ENCODE results near the gene TLDC2. TPM values are rescaled to one million over a fixed set of nuclear protein-coding genes. Genes with fewer than 3 reads are reported as not detected.
"Not testable (repeated sequence)": the region's sequence is repeated elsewhere in the genome, so short reads cannot be mapped to it uniquely, and the experiment has no call there.

Gene TLDC2
- total RNA-seq, 1 experiment from 2014 or later: 0.17 TPM

DNA sequence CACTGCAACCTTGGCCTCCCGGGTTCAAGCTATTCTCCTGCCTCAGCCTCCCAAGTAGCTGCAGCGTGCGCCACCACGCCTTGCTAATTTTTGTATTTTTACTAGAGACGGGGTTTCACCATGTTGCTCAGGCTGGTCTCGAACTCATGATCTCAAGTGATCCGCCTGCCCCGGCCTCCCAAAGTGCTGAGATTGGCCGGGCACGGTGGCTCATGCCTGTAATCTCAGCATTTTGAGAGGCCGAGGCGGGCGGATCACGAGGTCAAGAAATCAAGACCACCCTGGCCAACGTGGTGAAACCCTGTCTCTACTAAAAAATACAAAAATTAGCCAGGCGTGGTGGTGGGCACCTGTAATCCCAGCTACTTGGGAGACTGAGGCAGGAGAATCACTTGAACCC is 57.6 kb downstream of the TLDC2 start:
- H3K4me1 Mint-ChIP-seq; H3K4me3 Mint-ChIP-seq; ATAC-seq; DNase-seq (ENCODE audit: low spot score); CTCF ChIA-PET; H3K27ac Mint-ChIP-seq; H3K27me3 Mint-ChIP-seq (ENCODE audit: low read depth); POLR2A ChIA-PET; H3K9me3 Mint-ChIP-seq: not testable (repeated sequence)
- H3K36me3 Mint-ChIP-seq: peaks cover 39% of the 10 kb centered on the region

DNA sequence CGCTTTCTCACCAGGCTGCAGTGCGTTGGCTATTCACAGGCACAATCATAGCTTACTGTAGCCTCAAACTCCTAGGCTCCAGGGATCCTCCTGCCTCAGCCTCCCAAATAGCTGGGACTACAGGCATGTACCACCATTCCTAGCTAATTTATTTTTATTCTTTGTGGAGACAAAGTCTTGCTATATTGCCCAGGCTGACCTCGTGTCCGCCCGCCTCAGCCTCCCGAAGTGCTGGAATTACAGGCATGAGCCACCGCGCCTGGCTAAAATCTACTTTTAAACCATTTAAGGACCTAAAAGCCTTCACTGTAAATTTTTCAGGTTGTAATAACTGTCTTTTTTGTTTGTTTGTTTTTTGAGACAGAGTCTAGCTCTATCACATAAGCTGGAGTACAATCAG is 60.4 kb downstream of the TLDC2 start:
- CTCF ChIA-PET: no interaction called here
- no peak for DNase-seq (ENCODE audit: low spot score)
- no peak for ATAC-seq
- POLR2A ChIA-PET: no interaction called here
- TF ChIP-seq, protein P1, sequence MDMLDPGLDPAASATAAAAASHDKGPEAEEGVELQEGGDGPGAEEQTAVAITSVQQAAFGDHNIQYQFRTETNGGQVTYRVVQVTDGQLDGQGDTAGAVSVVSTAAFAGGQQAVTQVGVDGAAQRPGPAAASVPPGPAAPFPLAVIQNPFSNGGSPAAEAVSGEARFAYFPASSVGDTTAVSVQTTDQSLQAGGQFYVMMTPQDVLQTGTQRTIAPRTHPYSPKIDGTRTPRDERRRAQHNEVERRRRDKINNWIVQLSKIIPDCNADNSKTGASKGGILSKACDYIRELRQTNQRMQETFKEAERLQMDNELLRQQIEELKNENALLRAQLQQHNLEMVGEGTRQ (CRISPR knock-in tag; IDR thresholded peaks at IDR 0.05): no peak
- TF ChIP-seq ETV6 (CRISPR knock-in tag; IDR thresholded peaks at IDR 0.05) (no peak), ZNF423 (CRISPR knock-in tag; IDR thresholded peaks at IDR 0.05) (no peak), ZNF281 (CRISPR knock-in tag; IDR thresholded peaks at IDR 0.05) (no peak), ZNF416 (CRISPR knock-in tag; IDR thresholded peaks at IDR 0.05) (no peak), ZNF317 (CRISPR knock-in tag; IDR thresholded peaks at IDR 0.05; ENCODE audit: borderline replicate concordance, low read depth) (no peak), ZNF396 (CRISPR knock-in tag; IDR thresholded peaks at IDR 0.05; ENCODE audit: borderline replicate concordance) (no peak), TCF7 (CRISPR knock-in tag; IDR thresholded peaks at IDR 0.05; ENCODE audit: low read depth) (no peak), NR1H2 (CRISPR knock-in tag; IDR thresholded peaks at IDR 0.05) (no peak), E2F1 (CRISPR knock-in tag; IDR thresholded peaks at IDR 0.05) (no peak), CREB1 (CRISPR knock-in tag; IDR thresholded peaks at IDR 0.05) (no peak), ZNF138 (CRISPR knock-in tag; conservative IDR thresholded peaks at IDR 0.05) (no peak), ZNF263 (CRISPR knock-in tag; IDR thresholded peaks at IDR 0.05; ENCODE audit: low read depth) (no peak)
- TF ChIP-seq, protein P2, sequence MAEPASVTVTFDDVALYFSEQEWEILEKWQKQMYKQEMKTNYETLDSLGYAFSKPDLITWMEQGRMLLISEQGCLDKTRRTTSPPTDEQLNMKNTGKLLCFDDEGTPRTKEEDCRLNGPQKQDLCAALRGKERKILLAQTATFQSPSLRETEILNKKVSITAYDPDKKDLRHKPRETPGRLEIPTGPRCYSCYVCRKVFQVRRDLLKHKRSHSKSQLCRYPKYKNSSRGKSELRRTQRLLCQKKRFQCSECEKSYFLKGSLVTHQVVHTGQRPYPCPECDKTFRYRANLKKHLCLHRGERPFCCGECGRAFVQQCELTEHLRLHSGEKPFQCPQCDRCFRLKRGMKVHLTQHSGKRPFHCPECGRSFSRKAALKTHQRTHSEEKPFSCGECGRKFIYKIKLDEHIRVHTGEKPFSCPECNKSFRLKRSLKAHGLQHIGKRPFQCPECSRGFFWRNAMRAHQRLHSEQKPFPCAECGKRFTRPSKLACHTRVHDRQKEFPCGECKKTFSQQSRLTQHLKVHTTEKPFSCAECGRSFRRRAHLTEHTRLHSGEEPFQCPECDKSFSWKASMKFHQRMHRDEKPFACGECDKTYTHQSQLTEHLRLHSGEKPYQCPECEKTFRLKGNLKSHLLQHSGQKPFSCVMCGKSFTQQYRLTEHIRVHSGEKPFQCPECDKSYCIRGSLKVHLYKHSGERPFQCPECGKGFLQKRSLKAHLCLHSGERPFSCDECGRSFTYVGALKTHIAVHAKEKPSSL (CRISPR knock-in tag; conservative IDR thresholded peaks at IDR 0.05): no peak
- TF ChIP-seq, protein P3, sequence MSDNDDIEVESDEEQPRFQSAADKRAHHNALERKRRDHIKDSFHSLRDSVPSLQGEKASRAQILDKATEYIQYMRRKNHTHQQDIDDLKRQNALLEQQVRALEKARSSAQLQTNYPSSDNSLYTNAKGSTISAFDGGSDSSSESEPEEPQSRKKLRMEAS (CRISPR knock-in tag; IDR thresholded peaks at IDR 0.05): no peak
- TF ChIP-seq, protein P4, sequence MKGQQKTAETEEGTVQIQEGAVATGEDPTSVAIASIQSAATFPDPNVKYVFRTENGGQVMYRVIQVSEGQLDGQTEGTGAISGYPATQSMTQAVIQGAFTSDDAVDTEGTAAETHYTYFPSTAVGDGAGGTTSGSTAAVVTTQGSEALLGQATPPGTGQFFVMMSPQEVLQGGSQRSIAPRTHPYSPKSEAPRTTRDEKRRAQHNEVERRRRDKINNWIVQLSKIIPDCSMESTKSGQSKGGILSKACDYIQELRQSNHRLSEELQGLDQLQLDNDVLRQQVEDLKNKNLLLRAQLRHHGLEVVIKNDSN (CRISPR knock-in tag; IDR thresholded peaks at IDR 0.05): no peak
- TF ChIP-seq, protein P5, sequence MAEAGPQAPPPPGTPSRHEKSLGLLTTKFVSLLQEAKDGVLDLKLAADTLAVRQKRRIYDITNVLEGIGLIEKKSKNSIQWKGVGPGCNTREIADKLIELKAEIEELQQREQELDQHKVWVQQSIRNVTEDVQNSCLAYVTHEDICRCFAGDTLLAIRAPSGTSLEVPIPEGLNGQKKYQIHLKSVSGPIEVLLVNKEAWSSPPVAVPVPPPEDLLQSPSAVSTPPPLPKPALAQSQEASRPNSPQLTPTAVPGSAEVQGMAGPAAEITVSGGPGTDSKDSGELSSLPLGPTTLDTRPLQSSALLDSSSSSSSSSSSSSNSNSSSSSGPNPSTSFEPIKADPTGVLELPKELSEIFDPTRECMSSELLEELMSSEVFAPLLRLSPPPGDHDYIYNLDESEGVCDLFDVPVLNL (CRISPR knock-in tag; IDR thresholded peaks at IDR 0.05; ENCODE audit: borderline replicate concordance, low read depth): no peak
- peaks cover 23% of the 10 kb centered on the region for H3K36me3 Mint-ChIP-seq
- H3K4me3 Mint-ChIP-seq: no peak overlapping the region
- H3K27me3 Mint-ChIP-seq (ENCODE audit: low read depth): no peaks in the 10 kb centered on the region
- peaks cover 4% of the 10 kb centered on the region for H3K4me1 Mint-ChIP-seq
- H3K27ac Mint-ChIP-seq: no peak overlapping the region
- no peaks in the 10 kb centered on the region for H3K9me3 Mint-ChIP-seq

DNA sequence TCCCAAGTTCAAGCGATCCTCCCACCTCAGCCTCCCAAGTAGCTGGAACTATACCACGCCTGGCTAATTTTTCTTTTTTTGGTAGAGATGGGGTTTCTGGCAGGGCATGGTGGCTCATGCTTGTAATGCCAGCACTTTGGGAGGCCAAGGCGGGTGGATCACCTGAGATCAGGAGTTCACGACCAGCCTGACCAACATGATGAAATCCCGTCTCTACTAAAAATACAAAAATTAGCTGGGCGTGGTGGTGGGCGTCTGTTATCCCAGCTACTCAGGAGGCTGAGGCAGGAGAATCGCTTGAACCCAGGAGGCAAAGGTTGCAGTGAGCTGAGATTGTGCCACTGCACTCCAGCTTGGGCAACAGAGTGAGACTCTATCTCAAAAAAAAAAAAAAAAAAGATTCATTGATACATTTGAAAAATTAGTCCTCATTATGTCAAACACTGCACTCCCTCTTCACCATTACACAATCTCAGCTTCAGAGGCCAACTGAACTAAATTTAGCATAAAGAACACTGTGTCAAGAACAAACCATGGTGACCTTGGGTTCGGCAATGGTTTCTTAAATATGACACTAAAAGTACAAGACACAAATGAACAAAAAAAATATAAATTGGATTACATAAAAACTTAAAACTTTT is 60.9 kb downstream of the TLDC2 start:
- H3K9me3 Mint-ChIP-seq, ATAC-seq: not testable (repeated sequence)

More for the DNA sequence above, 60.9 kb downstream of the TLDC2 start:
- H3K4me3 Mint-ChIP-seq; H3K27me3 Mint-ChIP-seq (ENCODE audit: low read depth); DNase-seq (ENCODE audit: low spot score); POLR2A ChIA-PET; H3K27ac Mint-ChIP-seq; H3K4me1 Mint-ChIP-seq; CTCF ChIA-PET: not testable (repeated sequence)
- H3K36me3 Mint-ChIP-seq: peaks cover 23% of the 10 kb centered on the region

Measured in WTC11 (cell line).